Endothelial cell of umbilical vein (primary cell): Measurements from ENCODE around the gene ELF3. TPM values are rescaled to one million over a fixed set of nuclear protein-coding genes. Genes with fewer than 3 reads are reported as not detected.

Source experiments
- microRNA-seq: library from miRNA; unstranded; fragments of <30 nt; microRNA quantifications from one replicate; pipeline ENCODE4 v1.2.0, GENCODE V29; 2021; ENCODE audit warnings: borderline number of aligned reads, borderline replicate concordance
- polyA plus RNA-seq, 4 experiments: library from polyadenylated mRNA; depleted of rRNA in 3 of 4; stranded (reverse) in 3 of 4; unstranded in 1 of 4; fragments of >200 nt; gene quantifications; 2 replicates each; pipeline versions ENCODE4 v1.2.1 to v1.2.3, GENCODE V29; 2011 to 2012; ENCODE audit warnings: missing spikeins in 1 of 4
- small RNA-seq: library from RNA; depleted of rRNA; stranded (forward); fragments of <200 nt; gene quantifications from one replicate; pipeline ENCODE3, GENCODE V24; 2012; ENCODE audit warnings: low replicate concordance, low read depth; ENCODE audit not compliant: insufficient read depth, insufficient read length
- total RNA-seq: library from RNA; stranded (reverse); gene quantifications from 2 replicates; pipeline ENCODE4 v1.2.3, GENCODE V29; 2021

ELF3 gene
- total and polyA plus RNA-seq, 2 donors (not counting 3 experiments of a cell fraction or from before 2014, with no cell fraction given) = 0.07 to 0.29 TPM

Small RNA genes lying within 50 kb of the gene (microRNA-seq; reads per million reads assigned to microRNA genes)
- not detected for gene MIR6740

Small RNA genes lying within 50 kb of the gene (small RNA-seq; reads per million reads assigned to genes)
- gene AL691482.1 (not detected), gene AL691482.2 (not detected), gene MIR6740 (not detected), gene RF00156 (not detected)

Other genes with a start within 250 kb of the ELF3 start
- 104 and 114 TPM in 2 replicates for gene IPO9, start 181.4 kb upstream of the ELF3 start, total RNA-seq
- gene IPO9, start 181.4 kb upstream of the ELF3 start, polyA plus RNA-seq = 53.4 and 74.6 TPM in 2 replicates
- gene SHISA4, start 121.7 kb upstream of the ELF3 start, total RNA-seq = 21.2 and 25.6 TPM in 2 replicates
- 78.2 and 95.1 TPM in 2 replicates for gene SHISA4, start 121.7 kb upstream of the ELF3 start, polyA plus RNA-seq
- 0.12 and 0.33 TPM in 2 replicates for gene LMOD1, start 64.0 kb upstream of the ELF3 start, total RNA-seq
- gene LMOD1, start 64.0 kb upstream of the ELF3 start, polyA plus RNA-seq = 0.08 and 0.19 TPM in 2 replicates
- gene TIMM17A, start 55.1 kb upstream of the ELF3 start, total RNA-seq = 93.7 and 105 TPM in 2 replicates
- 41.1 and 57.9 TPM in 2 replicates for gene TIMM17A, start 55.1 kb upstream of the ELF3 start, polyA plus RNA-seq
- gene RNPEP, start 27.9 kb upstream of the ELF3 start, total RNA-seq = 65.7 and 73.5 TPM in 2 replicates
- 48.9 and 56.1 TPM in 2 replicates for gene RNPEP, start 27.9 kb upstream of the ELF3 start, polyA plus RNA-seq
- not detected in 2 replicates for gene GPR37L1, start 112.3 kb downstream of the ELF3 start, total RNA-seq
- not detected in 2 replicates for gene GPR37L1, start 112.3 kb downstream of the ELF3 start, polyA plus RNA-seq
- 69.5 and 75.6 TPM in 2 replicates for gene ARL8A, start 134.2 kb downstream of the ELF3 start, total RNA-seq
- gene ARL8A, start 134.2 kb downstream of the ELF3 start, polyA plus RNA-seq = 54.3 and 57.9 TPM in 2 replicates
- gene PTPN7, start 150.0 kb downstream of the ELF3 start, total RNA-seq = 0.86 and 1.9 TPM in 2 replicates
- 1.8 and 2.4 TPM in 2 replicates for gene PTPN7, start 150.0 kb downstream of the ELF3 start, polyA plus RNA-seq
- not detected in 2 replicates for gene LGR6, start 183.2 kb downstream of the ELF3 start, total RNA-seq
- gene LGR6, start 183.2 kb downstream of the ELF3 start, polyA plus RNA-seq = not detected in 2 replicates